Panc1 (cell line): Measurements from ENCODE around the gene STMP1.

Experiments
- POLR2AphosphoS5 ChIP-seq: IDR thresholded peaks from 2 replicates; pipeline ENCODE4 v1.6.1; 2012; ENCODE audit warnings: mild to moderate bottlenecking, low read depth, low read length, moderate library complexity
- REST ChIP-seq, 2 experiments: IDR thresholded peaks; 2 replicates each; pipeline ENCODE4 v1.6.1; 2011 to 2012; ENCODE audit warnings: low read depth in 2 of 2, control low read depth in 1 of 2, low read length in 1 of 2, mild to moderate bottlenecking in 1 of 2, moderate library complexity in 1 of 2; ENCODE audit not compliant: insufficient read depth in 1 of 2
- SIN3A ChIP-seq: IDR thresholded peaks from 2 replicates; pipeline ENCODE4 v1.6.1; 2012; ENCODE audit warnings: low read depth, mild to moderate bottlenecking, low read length, moderate library complexity, borderline replicate concordance; ENCODE audit not compliant: insufficient read depth
- TCF7L2 ChIP-seq: IDR thresholded peaks from 2 replicates; pipeline ENCODE4 v1.6.1; 2011; ENCODE audit warnings: mild to moderate bottlenecking, low read depth, low read length, inconsistent platforms
- TF ChIP-seq, protein P1 (sequence below): fragments of 450-650 bp; IDR thresholded peaks from 2 replicates; pipeline ENCODE4 v1.5.1; 2017; ENCODE audit warnings: mild to moderate bottlenecking

- TF ChIP-seq, protein P1, sequence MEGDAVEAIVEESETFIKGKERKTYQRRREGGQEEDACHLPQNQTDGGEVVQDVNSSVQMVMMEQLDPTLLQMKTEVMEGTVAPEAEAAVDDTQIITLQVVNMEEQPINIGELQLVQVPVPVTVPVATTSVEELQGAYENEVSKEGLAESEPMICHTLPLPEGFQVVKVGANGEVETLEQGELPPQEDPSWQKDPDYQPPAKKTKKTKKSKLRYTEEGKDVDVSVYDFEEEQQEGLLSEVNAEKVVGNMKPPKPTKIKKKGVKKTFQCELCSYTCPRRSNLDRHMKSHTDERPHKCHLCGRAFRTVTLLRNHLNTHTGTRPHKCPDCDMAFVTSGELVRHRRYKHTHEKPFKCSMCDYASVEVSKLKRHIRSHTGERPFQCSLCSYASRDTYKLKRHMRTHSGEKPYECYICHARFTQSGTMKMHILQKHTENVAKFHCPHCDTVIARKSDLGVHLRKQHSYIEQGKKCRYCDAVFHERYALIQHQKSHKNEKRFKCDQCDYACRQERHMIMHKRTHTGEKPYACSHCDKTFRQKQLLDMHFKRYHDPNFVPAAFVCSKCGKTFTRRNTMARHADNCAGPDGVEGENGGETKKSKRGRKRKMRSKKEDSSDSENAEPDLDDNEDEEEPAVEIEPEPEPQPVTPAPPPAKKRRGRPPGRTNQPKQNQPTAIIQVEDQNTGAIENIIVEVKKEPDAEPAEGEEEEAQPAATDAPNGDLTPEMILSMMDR: no peak
- TF ChIP-seq POLR2AphosphoS5 (no peak), SIN3A (no peak), TCF7L2 (no peak), REST (IDR thresholded peaks at IDR 0.05; ENCODE audit: insufficient read depth in 1 of 2, low read depth in 2 of 2, low read length in 1 of 2) (no peak)
Observed at GRCh38 chr7:135665042-135665441, 2.7 kb downstream of the STMP1 start.
